ENCODE measurements around the gene CUX1. TPM values are rescaled to one million over a fixed set of nuclear protein-coding genes. Genes with fewer than 3 reads are reported as not detected.

The CUX1 gene
- total RNA-seq, 2 donors from 2014 or later: 24.7 to 26.2 TPM

- Mint-ChIP-seq H3K27ac (no peak overlapping the region), H3K36me3 (ENCODE audit: insufficient read depth in 2 of 2) (no peaks in the 10 kb centered on the region), H3K4me1 (ENCODE audit: low read depth) (peaks cover 9% of the 10 kb centered on the region), H3K9me3 (no peaks in the 10 kb centered on the region), H3K27me3 (ENCODE audit: low read depth) (no peaks in the 10 kb centered on the region), H3K4me3 (no peak overlapping the region)
- no peak for DNase-seq
- ATAC-seq (replicated peaks in 1 of 2): no peak
Measured at GRCh38 chr7:101937717-101938514, 120.5 kb downstream of the CUX1 start.

GRCh38 chr7:101939136-101939695 lies 121.8 kb downstream of the CUX1 start:
- H3K4me1 Mint-ChIP-seq (ENCODE audit: low read depth): peaks cover 9% of the 10 kb centered on the region
- ATAC-seq (replicated peaks in 1 of 2): no peak
- no peak overlapping the region for H3K27ac Mint-ChIP-seq
- no peak for DNase-seq
- no peaks in the 10 kb centered on the region for H3K9me3 Mint-ChIP-seq
- no peaks in the 10 kb centered on the region for H3K36me3 Mint-ChIP-seq (ENCODE audit: insufficient read depth in 2 of 2)
- no peak overlapping the region for H3K4me3 Mint-ChIP-seq
- no peaks in the 10 kb centered on the region for H3K27me3 Mint-ChIP-seq (ENCODE audit: low read depth)

GRCh38 chr7:101940151-101940550 lies 122.7 kb downstream of the CUX1 start:
- Mint-ChIP-seq H3K4me3 (no peak overlapping the region), H3K9me3 (no peaks in the 10 kb centered on the region), H3K27me3 (ENCODE audit: low read depth) (no peaks in the 10 kb centered on the region), H3K36me3 (ENCODE audit: insufficient read depth in 2 of 2) (no peaks in the 10 kb centered on the region), H3K27ac (no peak overlapping the region), H3K4me1 (ENCODE audit: low read depth) (peaks cover 9% of the 10 kb centered on the region)
- no peak for ATAC-seq (replicated peaks in 1 of 2)
- no peak for DNase-seq

GRCh38 chr7:101940830-101941229 lies 123.4 kb downstream of the CUX1 start:
- Mint-ChIP-seq H3K27ac (no peak overlapping the region), H3K36me3 (ENCODE audit: insufficient read depth in 2 of 2) (no peaks in the 10 kb centered on the region), H3K4me1 (ENCODE audit: low read depth) (peaks cover 5% of the 10 kb centered on the region), H3K4me3 (no peak overlapping the region), H3K27me3 (ENCODE audit: low read depth) (no peaks in the 10 kb centered on the region), H3K9me3 (no peaks in the 10 kb centered on the region)
- DNase-seq (no peak), ATAC-seq (replicated peaks in 1 of 2) (no peak)

GRCh38 chr7:101941481-101942383 lies 124.3 kb downstream of the CUX1 start:
- DNase-seq (no peak), ATAC-seq (replicated peaks in 1 of 2) (no peak)
- H3K36me3 Mint-ChIP-seq (ENCODE audit: insufficient read depth in 2 of 2): no peaks in the 10 kb centered on the region
- no peak overlapping the region for H3K27ac Mint-ChIP-seq
- no peaks in the 10 kb centered on the region for H3K9me3 Mint-ChIP-seq
- no peaks in the 10 kb centered on the region for H3K4me1 Mint-ChIP-seq (ENCODE audit: low read depth)
- no peak overlapping the region for H3K4me3 Mint-ChIP-seq
- no peaks in the 10 kb centered on the region for H3K27me3 Mint-ChIP-seq (ENCODE audit: low read depth)

- Mint-ChIP-seq H3K4me1 (ENCODE audit: low read depth) (no peaks in the 10 kb centered on the region), H3K27me3 (ENCODE audit: low read depth) (no peaks in the 10 kb centered on the region), H3K27ac (no peak overlapping the region), H3K9me3 (no peaks in the 10 kb centered on the region), H3K36me3 (ENCODE audit: insufficient read depth in 2 of 2) (no peaks in the 10 kb centered on the region), H3K4me3 (no peak overlapping the region)
- no peak for DNase-seq
- no peak for ATAC-seq (replicated peaks in 1 of 2)
Measured at GRCh38 chr7:101942603-101943210, 125.3 kb downstream of the CUX1 start.

- ATAC-seq (replicated peaks in 1 of 2) (no peak), DNase-seq (no peak)
- Mint-ChIP-seq H3K27me3 (ENCODE audit: low read depth) (no peaks in the 10 kb centered on the region), H3K27ac (no peak overlapping the region), H3K9me3 (no peaks in the 10 kb centered on the region), H3K4me1 (ENCODE audit: low read depth) (no peaks in the 10 kb centered on the region), H3K4me3 (no peak overlapping the region), H3K36me3 (ENCODE audit: insufficient read depth in 2 of 2) (no peaks in the 10 kb centered on the region)
Measured at GRCh38 chr7:101943306-101943705, 125.9 kb downstream of the CUX1 start.

- Mint-ChIP-seq H3K9me3 (no peaks in the 10 kb centered on the region), H3K4me3 (no peak overlapping the region), H3K27me3 (ENCODE audit: low read depth) (no peaks in the 10 kb centered on the region), H3K27ac (no peak overlapping the region), H3K36me3 (ENCODE audit: insufficient read depth in 2 of 2) (no peaks in the 10 kb centered on the region), H3K4me1 (ENCODE audit: low read depth) (no peaks in the 10 kb centered on the region)
- DNase-seq: no peak
- no peak for ATAC-seq (replicated peaks in 1 of 2)
Measured at GRCh38 chr7:101943889-101944600, 126.6 kb downstream of the CUX1 start.

- ATAC-seq (replicated peaks in 1 of 2) (no peak), DNase-seq (no peak)
- Mint-ChIP-seq H3K27me3 (ENCODE audit: low read depth) (no peaks in the 10 kb centered on the region), H3K4me3 (no peak overlapping the region), H3K36me3 (ENCODE audit: insufficient read depth in 2 of 2) (no peaks in the 10 kb centered on the region), H3K4me1 (ENCODE audit: low read depth) (no peaks in the 10 kb centered on the region), H3K9me3 (no peaks in the 10 kb centered on the region), H3K27ac (no peak overlapping the region)
Measured at GRCh38 chr7:101944611-101945010, 127.2 kb downstream of the CUX1 start.

GRCh38 chr7:101945034-101945758 lies 127.8 kb downstream of the CUX1 start:
- Mint-ChIP-seq H3K9me3 (no peaks in the 10 kb centered on the region), H3K36me3 (ENCODE audit: insufficient read depth in 2 of 2) (no peaks in the 10 kb centered on the region), H3K27ac (no peak overlapping the region), H3K27me3 (ENCODE audit: low read depth) (no peaks in the 10 kb centered on the region), H3K4me1 (ENCODE audit: low read depth) (no peaks in the 10 kb centered on the region), H3K4me3 (no peak overlapping the region)
- no peak for ATAC-seq (replicated peaks in 1 of 2)
- no peak for DNase-seq

GRCh38 chr7:101947899-101948298 lies 130.5 kb downstream of the CUX1 start:
- no peaks in the 10 kb centered on the region for H3K9me3 Mint-ChIP-seq
- H3K27me3 Mint-ChIP-seq (ENCODE audit: low read depth): no peaks in the 10 kb centered on the region
- DNase-seq (no peak), ATAC-seq (replicated peaks in 1 of 2) (no peak)
- no peak overlapping the region for H3K4me3 Mint-ChIP-seq
- no peak overlapping the region for H3K27ac Mint-ChIP-seq
- no peaks in the 10 kb centered on the region for H3K36me3 Mint-ChIP-seq (ENCODE audit: insufficient read depth in 2 of 2)
- peaks cover 4% of the 10 kb centered on the region for H3K4me1 Mint-ChIP-seq (ENCODE audit: low read depth)

GRCh38 chr7:101948650-101949049 lies 131.2 kb downstream of the CUX1 start:
- Mint-ChIP-seq H3K4me1 (ENCODE audit: low read depth) (peaks cover 11% of the 10 kb centered on the region), H3K36me3 (ENCODE audit: insufficient read depth in 2 of 2) (no peaks in the 10 kb centered on the region), H3K9me3 (no peaks in the 10 kb centered on the region), H3K27me3 (ENCODE audit: low read depth) (no peaks in the 10 kb centered on the region), H3K4me3 (no peak overlapping the region), H3K27ac (no peak overlapping the region)
- ATAC-seq (replicated peaks in 1 of 2): no peak
- no peak for DNase-seq
